ENCODE measurements around the gene BBX.
"Not testable (repeated sequence)": the region's sequence is repeated elsewhere in the genome, so short reads cannot be mapped to it uniquely, and the experiment has no call there.

BBX gene

DNA sequence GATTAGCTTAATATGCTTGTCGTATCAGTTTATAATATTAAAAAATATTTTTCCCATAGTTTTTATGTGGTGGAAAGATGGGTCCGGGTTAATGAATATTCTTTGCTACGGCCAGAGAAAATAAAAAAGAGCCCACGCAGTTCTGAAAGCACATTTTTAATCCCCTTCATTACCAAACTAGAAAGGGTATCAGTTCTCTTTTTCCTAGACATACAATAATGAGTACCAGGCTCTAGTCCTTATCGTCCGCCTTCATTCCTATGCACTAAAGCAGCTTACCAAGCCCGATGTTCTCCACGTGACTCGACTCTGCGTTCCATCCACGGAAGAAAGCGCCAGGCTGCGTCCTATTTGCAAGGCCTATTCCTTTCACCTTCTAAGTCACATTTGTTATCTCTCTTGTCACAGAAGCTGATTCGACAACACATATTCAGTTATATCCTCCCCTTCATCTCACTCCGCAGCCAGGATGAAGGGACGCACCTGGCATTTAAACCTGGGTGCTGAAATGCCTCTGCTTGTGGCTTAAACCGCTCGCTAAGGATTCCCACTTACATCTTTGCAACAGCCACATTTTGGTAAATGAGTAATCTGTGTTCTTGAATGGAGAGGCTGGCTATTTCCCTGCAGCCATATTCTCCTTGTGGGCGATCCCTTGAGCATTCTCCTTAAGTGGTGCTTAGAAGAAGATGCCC, 311.1 kb downstream of the BBX start:
- Mint-ChIP-seq H3K4me3 (no peak overlapping the region), H3K27me3 (no peaks in the 10 kb centered on the region), H3K4me1 (ENCODE audit: low read depth) (peaks cover 14% of the 10 kb centered on the region), H3K36me3 (ENCODE audit: low read depth) (no peaks in the 10 kb centered on the region), H3K9me3 (no peaks in the 10 kb centered on the region), H3K27ac (no peak overlapping the region)

DNA sequence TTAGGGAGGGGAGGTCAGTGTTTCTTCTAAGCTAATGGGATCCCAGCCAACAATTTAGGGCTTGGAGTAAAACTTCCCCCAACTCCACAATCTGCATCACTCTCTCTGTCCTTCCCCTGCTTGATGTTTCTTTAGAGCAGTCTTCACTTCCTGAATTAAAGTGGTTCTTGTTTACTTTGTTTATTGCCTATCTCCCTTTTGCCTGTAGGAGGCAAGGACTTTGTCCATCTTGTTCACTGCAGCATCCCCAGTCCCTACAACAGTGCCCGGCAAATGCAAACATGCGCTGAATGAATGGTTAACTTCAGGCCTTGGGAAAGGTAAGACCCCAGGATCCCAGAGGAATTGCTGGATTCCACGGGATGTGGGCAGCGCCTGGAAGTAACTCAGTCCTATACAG, 312.2 kb downstream of the BBX start:
- H3K4me3 Mint-ChIP-seq, H3K9me3 Mint-ChIP-seq: not testable (repeated sequence)
- H3K4me1 Mint-ChIP-seq (ENCODE audit: low read depth) = peaks cover 15% of the 10 kb centered on the region

DNA sequence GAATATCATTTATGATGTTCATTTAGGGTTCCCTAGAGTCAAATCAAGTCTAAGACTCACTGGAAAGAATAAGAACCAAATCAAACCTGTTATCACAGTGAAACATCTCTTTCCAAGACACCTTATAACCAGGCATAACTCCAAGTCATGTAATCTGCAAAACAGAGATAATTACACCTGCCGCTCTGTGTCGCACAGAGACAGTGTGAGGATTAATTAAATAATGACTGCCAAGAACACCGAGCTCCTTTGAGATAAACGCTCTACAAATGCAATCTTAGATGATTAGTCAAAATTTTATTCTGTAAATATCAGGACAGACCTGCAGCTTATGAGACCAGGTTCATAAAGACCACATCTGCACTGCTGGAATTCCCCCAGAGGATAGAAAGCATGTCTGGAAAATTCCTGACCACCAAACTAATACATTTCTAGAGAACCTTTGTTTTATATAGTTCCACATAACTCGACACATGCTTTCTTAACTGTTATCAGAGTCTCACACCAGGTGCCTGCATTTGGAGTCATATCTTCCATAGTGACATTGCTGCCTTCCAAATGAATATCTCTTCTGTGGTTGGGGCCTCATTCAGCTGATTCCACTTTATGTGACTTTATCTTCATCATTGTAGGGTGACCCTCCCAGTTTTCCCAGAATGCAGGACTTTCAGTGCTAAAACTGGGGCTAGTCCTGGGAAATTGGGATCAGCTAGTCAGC, 315.3 kb downstream of the BBX start:
- H3K4me3 Mint-ChIP-seq = no peak overlapping the region
- H3K36me3 Mint-ChIP-seq (ENCODE audit: low read depth) = no peaks in the 10 kb centered on the region
- peak overlapping the region; percentile 1 for H3K27ac Mint-ChIP-seq
- no peaks in the 10 kb centered on the region for H3K27me3 Mint-ChIP-seq
- peaks cover 15% of the 10 kb centered on the region for H3K4me1 Mint-ChIP-seq (ENCODE audit: low read depth)
- H3K9me3 Mint-ChIP-seq = no peaks in the 10 kb centered on the region

More for the DNA sequence above, 312.2 kb downstream of the BBX start:
- H3K27ac Mint-ChIP-seq; H3K27me3 Mint-ChIP-seq; H3K36me3 Mint-ChIP-seq (ENCODE audit: low read depth): not testable (repeated sequence)

DNA sequence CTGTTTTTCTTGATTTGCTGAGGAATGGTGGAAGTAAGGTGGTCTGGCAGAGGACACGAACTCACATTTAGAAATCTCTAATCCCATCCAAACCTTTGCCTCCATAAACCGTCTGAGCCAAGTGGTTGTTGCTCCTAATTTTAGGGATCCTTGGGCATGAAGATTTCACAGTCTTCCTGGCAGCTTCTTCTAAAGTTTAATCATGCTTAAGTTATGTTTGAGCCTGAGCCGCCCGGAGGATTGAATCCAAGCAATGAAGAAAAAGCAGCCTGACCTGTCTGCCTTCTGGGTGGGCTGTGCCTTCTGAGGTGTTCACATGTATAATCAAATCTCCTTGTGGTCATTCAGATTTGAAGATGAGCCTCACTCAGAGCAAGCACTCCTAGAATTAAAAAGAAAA, 319.1 kb downstream of the BBX start:
- no peaks in the 10 kb centered on the region for H3K36me3 Mint-ChIP-seq (ENCODE audit: low read depth)

DNA sequence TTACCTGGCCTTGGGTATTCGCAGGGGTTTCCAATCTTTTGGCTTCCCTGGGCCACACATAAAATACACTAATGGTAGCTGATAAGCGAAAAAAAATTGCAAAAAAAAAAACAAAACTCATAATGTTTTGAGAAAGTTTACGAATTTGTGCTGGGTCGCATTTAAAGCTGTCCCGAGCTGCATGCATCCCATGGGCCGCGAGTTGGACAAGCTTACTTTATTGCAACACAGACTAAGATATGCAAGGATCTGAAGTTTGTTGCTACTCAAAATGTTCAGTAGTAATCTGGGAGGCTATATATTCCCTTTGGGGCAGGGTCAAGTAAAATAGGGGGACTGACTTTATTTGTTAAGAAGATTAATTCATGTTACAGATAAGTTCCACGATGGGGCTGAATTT, 320.2 kb downstream of the BBX start:
- H3K9me3 Mint-ChIP-seq = no peaks in the 10 kb centered on the region
- no peaks in the 10 kb centered on the region for H3K27me3 Mint-ChIP-seq
- no peak overlapping the region for H3K4me3 Mint-ChIP-seq
- no peak overlapping the region for H3K27ac Mint-ChIP-seq
- peaks cover 10% of the 10 kb centered on the region for H3K4me1 Mint-ChIP-seq (ENCODE audit: low read depth)
- no peaks in the 10 kb centered on the region for H3K36me3 Mint-ChIP-seq (ENCODE audit: low read depth)

More for the DNA sequence above, 319.1 kb downstream of the BBX start:
- H3K9me3 Mint-ChIP-seq = no peaks in the 10 kb centered on the region
- no peak overlapping the region for H3K27ac Mint-ChIP-seq
- H3K4me1 Mint-ChIP-seq (ENCODE audit: low read depth) = peaks cover 15% of the 10 kb centered on the region
- no peaks in the 10 kb centered on the region for H3K27me3 Mint-ChIP-seq
- no peak overlapping the region for H3K4me3 Mint-ChIP-seq

DNA sequence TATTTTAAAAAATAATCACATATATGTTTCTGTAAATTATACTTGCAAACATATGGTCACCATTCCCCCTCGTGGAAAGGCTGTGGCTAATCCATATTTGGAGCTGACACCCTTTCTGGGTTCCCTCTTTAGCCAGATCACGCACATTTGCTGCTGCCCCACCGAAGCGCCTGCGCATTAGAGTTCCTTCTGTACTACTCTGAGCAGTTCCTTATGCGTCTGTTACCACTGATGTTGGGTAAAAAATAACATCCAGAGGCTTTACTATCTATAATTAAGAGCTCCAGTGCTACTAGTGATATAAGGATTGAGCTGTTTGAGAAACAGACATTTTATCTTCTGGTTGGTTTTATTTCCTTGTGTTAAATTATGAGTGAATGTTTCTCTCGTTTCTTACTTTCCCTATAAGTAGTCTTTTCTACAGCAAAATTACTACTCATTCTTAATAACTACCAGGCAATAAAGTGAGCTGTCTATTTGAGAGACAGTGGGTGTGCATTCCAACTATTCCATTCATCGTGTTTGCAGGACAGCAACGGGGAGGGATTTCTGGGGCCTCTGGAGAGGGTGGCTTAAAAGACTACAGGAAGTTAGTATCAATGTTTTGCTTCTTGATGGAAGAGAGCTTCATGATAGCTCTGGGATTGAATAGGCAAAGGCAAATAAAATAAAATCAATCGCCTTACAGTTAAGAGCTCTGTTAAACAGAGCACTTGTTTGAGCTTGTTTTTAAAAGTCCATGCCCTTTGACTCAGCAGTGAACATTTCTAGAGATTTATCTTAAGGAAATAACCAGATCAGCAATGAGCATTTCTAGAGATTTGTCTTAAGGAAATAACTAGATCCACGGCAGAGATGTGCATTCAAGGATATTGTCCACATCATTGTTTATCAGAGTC, 322.9 kb downstream of the BBX start:
- no peak overlapping the region for H3K27ac Mint-ChIP-seq
- H3K27me3 Mint-ChIP-seq = peaks cover 5% of the 10 kb centered on the region
- no peaks in the 10 kb centered on the region for H3K9me3 Mint-ChIP-seq
- H3K4me3 Mint-ChIP-seq = no peak overlapping the region
- no peaks in the 10 kb centered on the region for H3K36me3 Mint-ChIP-seq (ENCODE audit: low read depth)
- no peaks in the 10 kb centered on the region for H3K4me1 Mint-ChIP-seq (ENCODE audit: low read depth)

DNA sequence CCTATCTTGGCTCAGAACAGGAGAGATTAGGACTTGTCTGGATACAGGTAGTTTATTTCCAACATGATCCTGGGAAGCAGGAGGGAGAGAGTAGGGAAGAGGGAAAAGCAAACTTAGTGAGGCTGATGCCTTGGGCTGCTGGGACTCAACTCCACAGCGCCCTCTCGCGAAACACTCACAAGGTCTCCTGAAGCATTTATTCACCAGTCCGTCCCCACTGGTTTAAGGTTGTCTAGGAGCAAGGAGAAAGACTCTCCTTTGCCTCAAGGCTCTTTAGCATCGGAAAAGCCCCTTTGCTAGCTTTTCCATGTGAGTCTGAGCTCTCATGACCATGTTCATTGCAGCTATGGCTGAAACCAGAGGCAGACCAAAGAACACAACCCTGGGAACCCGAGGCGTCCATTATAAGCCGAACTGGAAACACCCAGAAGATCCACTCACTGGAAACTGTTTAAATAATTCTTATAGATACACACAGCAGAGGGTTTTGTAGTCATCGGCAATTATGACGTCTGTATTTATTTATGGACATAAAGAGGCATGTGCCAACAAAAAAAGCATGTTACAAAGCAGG, 323.6 kb downstream of the BBX start:
- Mint-ChIP-seq H3K4me3 (no peak overlapping the region), H3K36me3 (ENCODE audit: low read depth) (no peaks in the 10 kb centered on the region), H3K9me3 (no peaks in the 10 kb centered on the region), H3K4me1 (ENCODE audit: low read depth) (no peaks in the 10 kb centered on the region), H3K27ac (no peak overlapping the region), H3K27me3 (peaks cover 5% of the 10 kb centered on the region)

DNA sequence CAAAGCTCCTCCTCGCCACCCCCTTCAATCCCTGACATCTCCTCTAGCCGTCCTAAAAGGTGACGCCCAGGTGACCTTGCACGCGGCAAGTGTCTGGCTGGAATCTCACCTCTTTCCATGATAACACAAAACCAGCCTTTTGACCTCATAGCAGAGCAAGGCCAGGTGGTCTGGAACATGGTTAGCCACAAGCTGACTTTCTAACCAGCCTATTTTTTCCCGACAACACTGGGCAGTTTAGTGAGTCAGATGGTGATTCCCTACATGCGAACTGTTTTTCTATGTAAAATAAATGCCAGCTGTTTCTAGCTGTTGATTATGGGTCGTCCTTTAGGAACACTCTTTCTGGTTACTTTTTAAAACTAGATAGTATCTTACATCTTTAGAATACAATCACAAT, 325.0 kb downstream of the BBX start:
- H3K27me3 Mint-ChIP-seq = peaks cover 5% of the 10 kb centered on the region
- no peak overlapping the region for H3K27ac Mint-ChIP-seq
- H3K4me3 Mint-ChIP-seq = no peak overlapping the region
- peaks cover 4% of the 10 kb centered on the region for H3K9me3 Mint-ChIP-seq
- no peaks in the 10 kb centered on the region for H3K36me3 Mint-ChIP-seq (ENCODE audit: low read depth)
- no peaks in the 10 kb centered on the region for H3K4me1 Mint-ChIP-seq (ENCODE audit: low read depth)

DNA sequence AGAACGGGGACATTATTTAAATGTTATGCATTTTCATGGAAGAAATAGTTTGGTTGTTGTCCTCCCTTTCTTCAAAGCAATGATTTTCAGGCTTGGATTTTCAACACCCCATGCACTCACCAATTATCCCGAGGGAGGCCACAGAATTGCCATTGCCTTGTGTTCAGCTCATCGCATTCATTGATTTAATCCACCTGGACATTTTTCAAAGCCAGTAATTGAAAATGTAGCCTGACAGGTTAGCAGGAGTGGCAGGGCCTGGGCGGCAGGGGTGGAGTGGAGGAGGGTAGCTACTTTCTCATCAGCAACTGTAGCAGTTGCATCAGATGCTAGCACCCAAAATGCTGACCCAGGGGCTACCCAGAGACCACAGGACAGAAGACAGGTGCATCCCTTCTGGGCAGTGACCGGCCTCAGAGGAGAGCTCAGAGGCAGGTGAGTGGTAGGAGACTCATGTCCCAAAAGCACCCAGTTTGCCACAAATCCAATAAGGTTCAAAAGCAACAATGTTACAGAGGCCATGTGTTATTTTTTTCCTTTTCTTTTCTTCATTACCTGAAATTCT, 325.7 kb downstream of the BBX start:
- peaks cover 5% of the 10 kb centered on the region for H3K9me3 Mint-ChIP-seq
- no peak overlapping the region for H3K4me3 Mint-ChIP-seq
- H3K27me3 Mint-ChIP-seq = peaks cover 5% of the 10 kb centered on the region
- H3K36me3 Mint-ChIP-seq (ENCODE audit: low read depth) = no peaks in the 10 kb centered on the region
- H3K27ac Mint-ChIP-seq = no peak overlapping the region
- H3K4me1 Mint-ChIP-seq (ENCODE audit: low read depth) = no peaks in the 10 kb centered on the region

DNA sequence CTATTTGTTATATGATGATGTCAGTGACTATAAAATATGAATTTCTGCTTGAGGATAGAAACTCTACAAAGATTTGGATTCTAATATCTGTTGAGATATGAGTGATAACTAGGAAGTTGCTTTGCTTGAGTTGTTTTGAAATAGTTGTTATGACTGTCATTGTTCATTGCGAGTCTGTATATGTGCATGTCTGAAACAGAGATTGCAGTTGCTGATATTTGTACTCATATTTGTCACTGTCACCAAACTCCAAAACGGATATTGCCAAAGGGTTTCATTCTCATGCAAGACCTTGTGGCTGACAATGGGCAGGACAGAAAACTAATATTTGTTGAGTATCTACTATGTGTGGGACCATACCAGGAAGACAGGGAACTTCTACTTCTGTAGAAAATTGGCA, 327.9 kb downstream of the BBX start:
- no peaks in the 10 kb centered on the region for H3K4me1 Mint-ChIP-seq (ENCODE audit: low read depth)
- peaks cover 5% of the 10 kb centered on the region for H3K9me3 Mint-ChIP-seq

DNA sequence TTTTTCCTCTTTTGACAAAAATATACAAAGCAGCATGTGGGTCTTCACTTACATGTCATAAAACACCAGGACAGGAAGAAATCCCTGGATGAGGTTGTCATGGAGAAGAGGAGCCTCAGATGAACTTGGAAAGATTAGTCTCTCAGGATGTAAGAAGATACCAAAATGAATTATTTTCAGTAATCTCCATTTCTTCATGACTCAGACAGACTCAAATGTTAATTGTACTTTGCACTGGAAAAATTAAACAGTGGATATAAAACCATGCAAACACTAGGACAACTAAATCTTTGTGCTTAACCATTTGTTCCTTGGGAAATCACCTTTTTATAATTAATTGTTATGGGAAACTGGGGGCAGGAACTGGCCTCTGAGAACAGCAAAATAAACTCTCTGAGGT, 331.1 kb downstream of the BBX start:
- peaks cover 5% of the 10 kb centered on the region for H3K9me3 Mint-ChIP-seq
- H3K36me3 Mint-ChIP-seq (ENCODE audit: low read depth) = no peaks in the 10 kb centered on the region
- H3K27me3 Mint-ChIP-seq = peaks cover 2% of the 10 kb centered on the region
- no peak overlapping the region for H3K4me3 Mint-ChIP-seq
- H3K27ac Mint-ChIP-seq = no peak overlapping the region
- no peaks in the 10 kb centered on the region for H3K4me1 Mint-ChIP-seq (ENCODE audit: low read depth)

More for the DNA sequence above, 327.9 kb downstream of the BBX start:
- Mint-ChIP-seq H3K27ac (no peak overlapping the region), H3K36me3 (ENCODE audit: low read depth) (no peaks in the 10 kb centered on the region), H3K4me3 (no peak overlapping the region), H3K27me3 (peaks cover 5% of the 10 kb centered on the region)

DNA sequence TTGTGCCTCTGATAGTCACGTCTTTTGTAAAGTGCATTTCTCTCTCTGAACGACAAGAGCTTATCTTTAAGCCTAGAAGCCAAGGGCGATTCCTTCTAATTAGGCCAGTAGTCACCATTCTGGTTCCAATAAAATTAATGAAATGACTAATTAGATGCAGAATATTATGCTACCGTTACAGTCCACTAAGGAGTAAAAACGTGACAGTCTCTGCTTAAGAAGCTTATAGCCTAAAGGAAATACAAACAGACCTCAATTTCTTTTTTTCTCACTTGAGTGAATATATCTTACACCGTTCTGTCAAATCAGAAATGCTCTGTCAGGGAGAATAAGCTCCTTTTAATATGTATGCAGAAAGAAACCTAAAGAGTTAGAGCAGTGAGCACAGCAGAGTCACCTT, 332.0 kb downstream of the BBX start:
- no peak overlapping the region for H3K27ac Mint-ChIP-seq
- H3K4me1 Mint-ChIP-seq (ENCODE audit: low read depth) = no peaks in the 10 kb centered on the region
- H3K27me3 Mint-ChIP-seq = no peaks in the 10 kb centered on the region
- no peaks in the 10 kb centered on the region for H3K36me3 Mint-ChIP-seq (ENCODE audit: low read depth)
- peaks cover 5% of the 10 kb centered on the region for H3K9me3 Mint-ChIP-seq
- H3K4me3 Mint-ChIP-seq = no peak overlapping the region

DNA sequence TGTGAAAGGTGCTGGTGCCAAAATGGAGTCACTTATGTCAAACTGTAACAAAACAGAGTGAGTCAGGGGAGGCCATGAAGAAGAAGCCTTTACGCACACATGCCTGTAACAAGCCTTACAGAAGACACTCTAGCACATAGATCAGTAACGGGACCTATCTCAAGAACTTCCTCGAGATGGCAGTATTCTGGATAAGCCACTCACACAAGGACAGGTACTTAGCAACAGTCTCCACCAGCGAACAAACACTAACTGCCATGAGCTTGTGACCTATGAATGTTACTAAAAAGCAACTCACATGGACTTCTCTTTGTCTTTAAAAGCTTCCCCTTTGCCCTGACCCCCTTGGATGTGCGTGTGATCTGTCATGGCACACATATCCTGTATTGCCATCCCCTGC, 332.9 kb downstream of the BBX start:
- Mint-ChIP-seq H3K27me3 (no peaks in the 10 kb centered on the region), H3K9me3 (peaks cover 5% of the 10 kb centered on the region), H3K36me3 (ENCODE audit: low read depth) (no peaks in the 10 kb centered on the region), H3K4me1 (ENCODE audit: low read depth) (no peaks in the 10 kb centered on the region), H3K4me3 (no peak overlapping the region), H3K27ac (no peak overlapping the region)

DNA sequence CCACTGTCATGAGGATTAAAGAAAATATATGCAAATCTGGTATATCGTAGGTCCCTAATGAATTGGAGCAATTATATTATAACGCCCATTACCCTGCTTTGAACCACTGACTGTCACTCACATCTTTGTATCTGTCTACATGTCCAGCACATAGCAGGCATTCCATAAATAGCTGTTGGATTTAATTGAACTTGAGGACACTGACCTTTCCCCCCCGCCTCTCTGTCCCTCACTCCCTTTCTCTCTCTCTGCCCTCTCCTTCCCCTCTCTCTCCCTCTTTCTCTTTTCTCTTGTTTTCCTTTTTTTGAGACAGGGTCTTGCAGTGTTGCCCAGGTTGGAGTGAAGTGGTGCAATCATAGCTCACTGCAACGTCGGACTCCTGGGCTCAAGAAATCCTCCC, 335.1 kb downstream of the BBX start:
- peaks cover 6% of the 10 kb centered on the region for H3K4me1 Mint-ChIP-seq (ENCODE audit: low read depth)
- no peak overlapping the region for H3K27ac Mint-ChIP-seq
- H3K9me3 Mint-ChIP-seq = peaks cover under 1% of the 10 kb centered on the region
- H3K36me3 Mint-ChIP-seq (ENCODE audit: low read depth) = no peaks in the 10 kb centered on the region
- no peak overlapping the region for H3K4me3 Mint-ChIP-seq
- peaks cover 8% of the 10 kb centered on the region for H3K27me3 Mint-ChIP-seq

Measured in stimulated activated naive CD8-positive, alpha-beta T cell treated with anti-CD3 and anti-CD28 coated beads, Interleukin-15, Interleukin-2, amounts not matched to agents 100 ng/mL and 50 ng/mL, for 24 hours (primary cell).